Esophagus squamous epithelium (tissue), 5 donors: ENCODE measurements around the gene NKG7. TPM values are rescaled to one million over a fixed set of nuclear protein-coding genes. Genes with fewer than 3 reads are reported as not detected.

Experiments
- DNase-seq: peaks from one replicate; lab custom pipeline; 2025; lab: John Stamatoyannopoulos, UW
- H3K27ac ChIP-seq, 4 donors: fragments of 200-600 bp; sonication (generic); one replicate each; pipeline ENCODE4 v1.5.1; 2016 to 2019; ENCODE audit warnings: mild to moderate bottlenecking in 1 of 4
- H3K27me3 ChIP-seq, 4 donors: fragments of 200-600 bp; sonication (generic); 1 replicate in 3 of 4; 2 replicates in 1 of 4; pipeline versions ENCODE4 v1.5.1 to v1.6.0; 2017 to 2021; ENCODE audit warnings: antibody characterized with exemption in 1 of 4
- H3K36me3 ChIP-seq, 3 donors: fragments of 200-600 bp; sonication (generic); one replicate each; pipeline ENCODE4 v1.5.1; 2016 to 2019
- H3K4me1 ChIP-seq, 3 donors: fragments of 200-600 bp; sonication (generic); one replicate each; pipeline ENCODE4 v1.5.1; 2017 to 2019
- H3K4me3 ChIP-seq, 4 donors: fragments of 200-600 bp; sonication (generic); 1 replicate in 3 of 4; 2 replicates in 1 of 4; pipeline ENCODE4 v1.5.1; 2016 to 2019; ENCODE audit warnings: mild to moderate bottlenecking in 2 of 4, moderate library complexity in 1 of 4
- H3K9me3 ChIP-seq, 3 donors: fragments of 200-600 bp; sonication (generic); one replicate each; pipeline ENCODE4 v1.5.1; 2016 to 2019
- POLR2A ChIP-seq, 4 donors: fragments of 450-650 bp; IDR thresholded peaks; one replicate each; pipeline ENCODE4 v1.6.1; 2017; ENCODE audit warnings: antibody characterized with exemption in 4 of 4, mild to moderate bottlenecking in 4 of 4, moderate library complexity in 3 of 4
- WGBS, 2 donors: methylation state at CpG; one replicate each; pipeline ENCODE4 v1.1.5; 2018; 5-methylcytosine and 5-hydroxymethylcytosine counted together
- intact Hi-C: fragments of 100-400 bp; cut with DNase I; formaldehyde crosslinking; loops from one replicate; pipeline ENCODE4 v1.15.0; 2022
- total RNA-seq, 4 donors: library from RNA; depleted of rRNA; stranded (reverse); fragments of >200 nt; gene quantifications; one replicate each; pipeline ENCODE4 v1.1.0, GENCODE V29; 2016
- TF ChIP-seq, protein P1 (sequence below), 6 experiments: fragments of 450-650 bp in 4 of 6; fragments of 200-600 bp in 2 of 6; sonication (generic) in 2 of 6; IDR thresholded peaks; one replicate each; pipeline ENCODE4 v1.5.1; 2016 to 2019; ENCODE audit warnings: antibody characterized with exemption in 6 of 6, mild to moderate bottlenecking in 4 of 6, moderate library complexity in 4 of 6
- donor health status: DM: yes; HTN: yes; CAD: no.

Gene NKG7
- total RNA-seq, 4 donors from 2014 or later: 0.50 to 2.5 (median 2.2) TPM; not detected in 1

DNA sequence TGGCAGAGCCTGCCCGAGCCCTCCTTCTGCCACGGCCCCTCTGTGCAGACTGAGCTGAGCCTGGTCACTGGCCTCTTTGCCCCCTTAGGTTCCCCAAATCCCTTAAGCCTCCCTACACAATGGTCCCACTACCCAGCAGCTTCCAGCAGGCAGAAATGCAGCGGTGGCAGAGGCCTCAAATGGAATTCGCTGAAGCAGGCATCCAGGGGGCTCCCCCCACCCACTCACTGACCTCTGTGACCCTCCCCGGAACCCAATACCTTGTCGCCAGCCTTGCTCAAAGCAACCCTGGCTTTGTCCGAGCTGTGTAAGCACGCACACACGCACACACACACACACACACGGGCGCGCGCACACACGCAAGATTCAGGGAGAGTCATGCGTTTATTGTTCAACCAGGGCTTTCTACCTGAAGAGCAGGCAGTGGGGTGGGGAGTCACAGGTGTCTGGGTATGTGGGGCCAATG, 15.5 kb upstream of the NKG7 start, which contains the start of gene LIM2:
Gene LIM2, minus strand, starts transcription at position 51 of the 466 bp plus-strand sequence. CDS start 531 bp downstream, outside the sequence.
- H3K4me1 ChIP-seq: peaks cover 0 to 9% (median 0%) of the 10 kb centered on the region in 3 donors
- H3K27ac ChIP-seq: no peak within 1 kb of the TSS
- no peaks in the 10 kb centered on the region for H3K9me3 ChIP-seq
- TF ChIP-seq, protein P1, sequence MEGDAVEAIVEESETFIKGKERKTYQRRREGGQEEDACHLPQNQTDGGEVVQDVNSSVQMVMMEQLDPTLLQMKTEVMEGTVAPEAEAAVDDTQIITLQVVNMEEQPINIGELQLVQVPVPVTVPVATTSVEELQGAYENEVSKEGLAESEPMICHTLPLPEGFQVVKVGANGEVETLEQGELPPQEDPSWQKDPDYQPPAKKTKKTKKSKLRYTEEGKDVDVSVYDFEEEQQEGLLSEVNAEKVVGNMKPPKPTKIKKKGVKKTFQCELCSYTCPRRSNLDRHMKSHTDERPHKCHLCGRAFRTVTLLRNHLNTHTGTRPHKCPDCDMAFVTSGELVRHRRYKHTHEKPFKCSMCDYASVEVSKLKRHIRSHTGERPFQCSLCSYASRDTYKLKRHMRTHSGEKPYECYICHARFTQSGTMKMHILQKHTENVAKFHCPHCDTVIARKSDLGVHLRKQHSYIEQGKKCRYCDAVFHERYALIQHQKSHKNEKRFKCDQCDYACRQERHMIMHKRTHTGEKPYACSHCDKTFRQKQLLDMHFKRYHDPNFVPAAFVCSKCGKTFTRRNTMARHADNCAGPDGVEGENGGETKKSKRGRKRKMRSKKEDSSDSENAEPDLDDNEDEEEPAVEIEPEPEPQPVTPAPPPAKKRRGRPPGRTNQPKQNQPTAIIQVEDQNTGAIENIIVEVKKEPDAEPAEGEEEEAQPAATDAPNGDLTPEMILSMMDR (IDR thresholded peaks at IDR 0.05): no peak
- DNase-seq: no peak
- H3K4me3 ChIP-seq: no peak within 1 kb of the TSS
- 55 to 89% methylated on average over 5 to 6 of the region's 15 CpGs for WGBS, 2 donors
- H3K27me3 ChIP-seq: no peaks in the 10 kb centered on the region
- no peaks in the 10 kb centered on the region for H3K36me3 ChIP-seq
- intact Hi-C loops: no loop called here

GRCh38 chr19:51386882-51387520, 14.5 kb upstream of the NKG7 start:
- WGBS, 2 donors: 84 to 90% methylated on average over 7 to 12 of the region's 14 CpGs
- Histone ChIP-seq H3K4me3 (no peak overlapping the region), H3K36me3 (no peaks in the 10 kb centered on the region), H3K27ac (no peak overlapping the region), H3K4me1 (peaks cover 0 to 9% (median 0%) of the 10 kb centered on the region in 3 donors), H3K27me3 (no peaks in the 10 kb centered on the region), H3K9me3 (no peaks in the 10 kb centered on the region)
- no peak for TF ChIP-seq POLR2A (IDR thresholded peaks at IDR 0.05)
- no peak for DNase-seq
- intact Hi-C loops: no loop called here

DNA sequence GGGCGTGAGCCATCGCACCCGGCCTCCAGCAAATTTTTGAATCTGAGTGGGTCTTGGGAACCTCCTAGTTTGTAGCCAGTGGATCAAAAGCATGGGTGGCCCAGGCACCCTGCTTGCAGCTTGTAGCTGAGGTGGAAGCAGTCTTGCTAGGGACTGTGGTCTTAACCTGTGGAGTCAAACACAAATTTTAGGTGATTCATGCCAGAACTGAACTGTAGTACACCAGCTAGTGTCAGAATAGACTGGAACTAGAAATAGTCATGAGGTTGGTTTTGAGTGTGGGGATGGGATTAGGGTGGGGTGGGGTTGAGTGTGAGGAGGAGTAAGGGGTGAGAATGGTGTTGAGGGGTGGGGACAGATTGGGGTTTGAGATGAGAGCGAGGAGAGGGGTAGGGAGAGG, 9.6 kb upstream of the NKG7 start:
- no peaks in the 10 kb centered on the region for H3K27me3 ChIP-seq
- peaks cover 0 to 7% (median 0%) of the 10 kb centered on the region in 3 donors for H3K4me1 ChIP-seq
- TF ChIP-seq POLR2A (IDR thresholded peaks at IDR 0.05): no peak
- TF ChIP-seq, protein P1 (IDR thresholded peaks at IDR 0.05): no peak
- no peak for DNase-seq
- no peaks in the 10 kb centered on the region for H3K9me3 ChIP-seq
- WGBS, 2 donors: 88 to 95% methylated on average over 1 to 4 of the region's 4 CpGs
- H3K36me3 ChIP-seq: no peaks in the 10 kb centered on the region
- intact Hi-C loops: no loop called here
- no peak overlapping the region for H3K27ac ChIP-seq
- H3K4me3 ChIP-seq: no peak overlapping the region

GRCh38 chr19:51380379-51380778, 7.9 kb upstream of the NKG7 start:
- Histone ChIP-seq H3K36me3 (no peaks in the 10 kb centered on the region), H3K27me3 (no peaks in the 10 kb centered on the region), H3K4me1 (peaks cover 0 to 7% (median 0%) of the 10 kb centered on the region in 3 donors), H3K4me3 (no peak overlapping the region), H3K27ac (no peak overlapping the region), H3K9me3 (no peaks in the 10 kb centered on the region)
- no peak for TF ChIP-seq POLR2A (IDR thresholded peaks at IDR 0.05)
- TF ChIP-seq, protein P1 (IDR thresholded peaks at IDR 0.05): no peak
- intact Hi-C loops: no loop called here
- WGBS, 2 donors: 75 to 98% methylated on average over 3 to 6 of the region's 9 CpGs
- no peak for DNase-seq

GRCh38 chr19:51377422-51377821, 5.0 kb upstream of the NKG7 start:
- WGBS, 2 donors: 70 to 100% methylated on average over 2 of the region's 2 CpGs
- no peak overlapping the region for H3K4me3 ChIP-seq
- H3K27ac ChIP-seq: no peak overlapping the region
- TF ChIP-seq POLR2A (IDR thresholded peaks at IDR 0.05): no peak
- TF ChIP-seq, protein P1 (IDR thresholded peaks at IDR 0.05): no peak
- H3K36me3 ChIP-seq: no peaks in the 10 kb centered on the region
- no peak for DNase-seq
- no peaks in the 10 kb centered on the region for H3K9me3 ChIP-seq
- no peaks in the 10 kb centered on the region for H3K27me3 ChIP-seq
- peaks cover 0 to 7% (median 0%) of the 10 kb centered on the region in 3 donors for H3K4me1 ChIP-seq
- intact Hi-C loops: no loop called here
